Neuronal stem cell (in vitro differentiated cells): ENCODE data around the gene HBQ1.

Experiments
- DNase-seq: peaks from one replicate; pipeline ENCODE4 v3.0.0-alpha.2; 2013; ENCODE audit warnings: low spot score
- H2AFZ ChIP-seq: one replicate; pipeline ENCODE4 v1.6.1; 2013; ENCODE audit warnings: mild to moderate bottlenecking, low read length, inconsistent platforms
- H2AK5ac ChIP-seq: 2 replicates; pipeline ENCODE4 v1.6.1; 2013; ENCODE audit warnings: low read depth, mild to moderate bottlenecking, inconsistent platforms, low read length, moderate library complexity, mixed read lengths
- H2BK120ac ChIP-seq: 2 replicates; pipeline ENCODE4 v1.6.1; 2013; ENCODE audit warnings: low read depth, mild to moderate bottlenecking, inconsistent platforms, low read length, moderate library complexity, mixed read lengths
- H2BK12ac ChIP-seq: one replicate; pipeline ENCODE4 v1.6.1; 2013; ENCODE audit warnings: low read length, inconsistent platforms
- H2BK15ac ChIP-seq: 2 replicates; pipeline ENCODE4 v1.6.1; 2013; ENCODE audit warnings: mild to moderate bottlenecking, low read length, inconsistent platforms, mixed read lengths
- H2BK5ac ChIP-seq: one replicate; pipeline ENCODE4 v1.6.1; 2013; ENCODE audit warnings: inconsistent platforms, mild to moderate bottlenecking, low read length, moderate library complexity
- H3K14ac ChIP-seq: one replicate; pipeline ENCODE4 v1.6.1; 2013; ENCODE audit warnings: low read length, inconsistent platforms
- H3K18ac ChIP-seq: 2 replicates; pipeline ENCODE4 v1.6.1; 2013; ENCODE audit warnings: low read length, inconsistent platforms
- H3K23ac ChIP-seq: 2 replicates; pipeline ENCODE4 v1.6.1; 2013; ENCODE audit warnings: low read depth, mild to moderate bottlenecking, mixed read lengths, low read length, inconsistent platforms; ENCODE audit not compliant: poor library complexity
- H3K27ac ChIP-seq: replicated peaks from 3 replicates; pipeline ENCODE4 v1.5.1; 2013; ENCODE audit warnings: low read length, inconsistent platforms
- H3K27me3 ChIP-seq, 3 experiments: 2 replicates each; pipeline ENCODE4 v1.6.1; 2013; ENCODE audit warnings: low read length in 3 of 3, mild to moderate bottlenecking in 2 of 3, inconsistent platforms in 1 of 3, low read depth in 1 of 3, mixed read lengths in 1 of 3, moderate library complexity in 1 of 3; ENCODE audit not compliant: control insufficient read depth in 3 of 3, insufficient read depth in 3 of 3
- H3K36me3 ChIP-seq, 2 donors: replicated peaks in 1 of 2; 2 replicates each; pipeline ENCODE4 v1.6.1; 2013; ENCODE audit warnings: low read length in 2 of 2; ENCODE audit not compliant: control insufficient read depth in 2 of 2, insufficient read depth in 2 of 2
- H3K4ac ChIP-seq: 2 replicates; pipeline ENCODE4 v1.6.1; 2013; ENCODE audit warnings: inconsistent platforms, mild to moderate bottlenecking, low read length, moderate library complexity
- H3K4me1 ChIP-seq, 2 donors: 1 replicate in 1 of 2; 2 replicates in 1 of 2; pipeline ENCODE4 v1.6.1; 2013; ENCODE audit warnings: low read length in 2 of 2, low read depth in 1 of 2; ENCODE audit not compliant: control insufficient read depth in 2 of 2, insufficient read depth in 1 of 2
- H3K4me2 ChIP-seq: one replicate; pipeline ENCODE4 v1.6.1; 2013; ENCODE audit warnings: mild to moderate bottlenecking, low read length, inconsistent platforms; ENCODE audit not compliant: insufficient read depth, poor library complexity, severe bottlenecking
- H3K4me3 ChIP-seq, 2 donors: 2 replicates each; pipeline ENCODE4 v1.5.1; 2013; ENCODE audit warnings: low read length in 2 of 2, mild to moderate bottlenecking in 2 of 2, inconsistent platforms in 1 of 2, moderate library complexity in 1 of 2
- H3K79me1 ChIP-seq: one replicate; pipeline ENCODE4 v1.6.1; 2013; ENCODE audit warnings: low read depth, mild to moderate bottlenecking, inconsistent platforms, low read length, moderate library complexity
- H3K9ac ChIP-seq: one replicate; pipeline ENCODE4 v1.6.1; 2013; ENCODE audit warnings: mild to moderate bottlenecking, low read depth, low read length, inconsistent platforms; ENCODE audit not compliant: poor library complexity
- H3K9me3 ChIP-seq, 2 donors: replicated peaks in 1 of 2; 2 replicates each; pipeline versions ENCODE3 to v1.6.1; 2013; ENCODE audit warnings: low read length in 2 of 2, mild to moderate bottlenecking in 2 of 2, inconsistent platforms in 1 of 2, low read depth in 1 of 2, mixed read lengths in 1 of 2, moderate library complexity in 1 of 2; ENCODE audit not compliant: control insufficient read depth in 2 of 2, insufficient read depth in 1 of 2
- H4K8ac ChIP-seq: one replicate; pipeline ENCODE4 v1.6.1; 2013; ENCODE audit warnings: low read depth, mild to moderate bottlenecking, inconsistent platforms, low read length, moderate library complexity
- H4K91ac ChIP-seq: one replicate; pipeline ENCODE4 v1.6.1; 2013; ENCODE audit warnings: low read length, low read depth, mild to moderate bottlenecking, inconsistent platforms; ENCODE audit not compliant: poor library complexity
- WGBS, 2 donors: extraction: QIAGEN DNeasy Blood & Tissue Kit; methylation state at CpG; one replicate each; pipeline ENCODE4 v1.1.7; 2013; ENCODE audit warnings: missing lambda C conversion rate in 2 of 2, mixed read lengths in 1 of 2; ENCODE audit not compliant: insufficient read length in 2 of 2, insufficient replicate concordance in 1 of 2; ENCODE audit errors: extremely low coverage in 2 of 2; 5-methylcytosine and 5-hydroxymethylcytosine counted together

HBQ1 gene

GRCh38 chr16:193441-193840, 13.2 kb downstream of the HBQ1 start:
- H4K91ac ChIP-seq = no peak overlapping the region
- H3K4me2 ChIP-seq = no peak overlapping the region
- no peak overlapping the region for H3K9ac ChIP-seq
- no peak overlapping the region for H2BK5ac ChIP-seq
- no peak overlapping the region for H2BK120ac ChIP-seq
- H3K9me3 ChIP-seq = peaks cover 0 to 2% of the 10 kb centered on the region in 2 donors
- no peak overlapping the region for H4K8ac ChIP-seq
- no peak overlapping the region for H2AFZ ChIP-seq
- no peak for DNase-seq
- H3K36me3 ChIP-seq = peaks cover 70 to 99% of the 10 kb centered on the region in 2 donors
- H3K14ac ChIP-seq = no peak overlapping the region
- H3K4me1 ChIP-seq = no peaks in the 10 kb centered on the region
- no peak overlapping the region for H3K18ac ChIP-seq
- no peak overlapping the region for H3K27ac ChIP-seq
- H3K4me3 ChIP-seq = no peak overlapping the region
- H2BK12ac ChIP-seq = no peak overlapping the region
- no peak overlapping the region for H2BK15ac ChIP-seq
- peaks cover 6% of the 10 kb centered on the region for H3K79me1 ChIP-seq
- H2AK5ac ChIP-seq = no peak overlapping the region
- H3K4ac ChIP-seq = no peak overlapping the region
- WGBS, 2 donors = no CpG with 5 or more reads among the region's 15 CpGs
- H3K23ac ChIP-seq = no peak overlapping the region
- H3K27me3 ChIP-seq = peaks cover 0 to 2% (median 0%) of the 10 kb centered on the region in 3 experiments

- H3K9me3 ChIP-seq = peaks cover 0 to 2% of the 10 kb centered on the region in 2 donors
- no peak overlapping the region for H3K4me2 ChIP-seq
- H3K36me3 ChIP-seq = peaks cover 67 to 99% of the 10 kb centered on the region in 2 donors
- H2BK5ac ChIP-seq = no peak overlapping the region
- H3K9ac ChIP-seq = no peak overlapping the region
- no peak overlapping the region for H3K23ac ChIP-seq
- H2BK15ac ChIP-seq = no peak overlapping the region
- H2BK12ac ChIP-seq = no peak overlapping the region
- no peaks in the 10 kb centered on the region for H3K4me1 ChIP-seq
- no peak for DNase-seq
- H3K14ac ChIP-seq = no peak overlapping the region
- no peak overlapping the region for H3K18ac ChIP-seq
- H4K91ac ChIP-seq = no peak overlapping the region
- H3K4me3 ChIP-seq = no peak overlapping the region
- H3K79me1 ChIP-seq = peaks cover 6% of the 10 kb centered on the region
- no CpG with 5 or more reads among the region's 6 CpGs for WGBS, 2 donors
- H3K4ac ChIP-seq = no peak overlapping the region
- H2AFZ ChIP-seq = no peak overlapping the region
- no peak overlapping the region for H3K27ac ChIP-seq
- no peak overlapping the region for H2AK5ac ChIP-seq
- no peak overlapping the region for H2BK120ac ChIP-seq
- peaks cover 0 to 2% (median 0%) of the 10 kb centered on the region in 3 experiments for H3K27me3 ChIP-seq
- H4K8ac ChIP-seq = no peak overlapping the region
Observed at GRCh38 chr16:194516-194915, 14.3 kb downstream of the HBQ1 start.

- H3K9ac ChIP-seq = no peak overlapping the region
- WGBS, 2 donors = no CpG with 5 or more reads among the region's 5 CpGs
- H3K27me3 ChIP-seq = no peaks in the 10 kb centered on the region
- H3K23ac ChIP-seq = no peak overlapping the region
- H2BK15ac ChIP-seq = no peak overlapping the region
- no peaks in the 10 kb centered on the region for H3K4me1 ChIP-seq
- no peak overlapping the region for H4K8ac ChIP-seq
- H3K27ac ChIP-seq = no peak overlapping the region
- no peak overlapping the region for H3K18ac ChIP-seq
- no peak overlapping the region for H3K4me3 ChIP-seq
- H3K4me2 ChIP-seq = no peak overlapping the region
- H2BK12ac ChIP-seq = no peak overlapping the region
- no peak overlapping the region for H4K91ac ChIP-seq
- no peak overlapping the region for H2AK5ac ChIP-seq
- H2AFZ ChIP-seq = no peak overlapping the region
- H3K79me1 ChIP-seq = peaks cover 4% of the 10 kb centered on the region
- no peak for DNase-seq
- no peak overlapping the region for H3K14ac ChIP-seq
- H3K4ac ChIP-seq = no peak overlapping the region
- peaks cover 39 to 96% of the 10 kb centered on the region in 2 donors for H3K36me3 ChIP-seq
- no peak overlapping the region for H2BK5ac ChIP-seq
- H2BK120ac ChIP-seq = no peak overlapping the region
- no peaks in the 10 kb centered on the region for H3K9me3 ChIP-seq
Observed at GRCh38 chr16:200388-200787, 20.1 kb downstream of the HBQ1 start.

GRCh38 chr16:203246-203645, 23.0 kb downstream of the HBQ1 start:
- no peak overlapping the region for H3K4me2 ChIP-seq
- H3K36me3 ChIP-seq = peaks cover 37 to 96% of the 10 kb centered on the region in 2 donors
- H2AFZ ChIP-seq = no peak overlapping the region
- H3K4ac ChIP-seq = no peak overlapping the region
- no peak overlapping the region for H2BK120ac ChIP-seq
- WGBS, 2 donors = no CpG with 5 or more reads among the region's 4 CpGs
- no peak overlapping the region for H3K27ac ChIP-seq
- H4K8ac ChIP-seq = no peak overlapping the region
- no peak overlapping the region for H3K14ac ChIP-seq
- H2BK5ac ChIP-seq = no peak overlapping the region
- H3K4me1 ChIP-seq = no peaks in the 10 kb centered on the region
- no peak for DNase-seq
- H2BK15ac ChIP-seq = no peak overlapping the region
- H4K91ac ChIP-seq = no peak overlapping the region
- H3K4me3 ChIP-seq = no peak overlapping the region
- H3K9ac ChIP-seq = no peak overlapping the region
- no peak overlapping the region for H3K18ac ChIP-seq
- H3K9me3 ChIP-seq = no peaks in the 10 kb centered on the region
- no peak overlapping the region for H2AK5ac ChIP-seq
- no peaks in the 10 kb centered on the region for H3K27me3 ChIP-seq
- H3K79me1 ChIP-seq = peaks cover 3% of the 10 kb centered on the region
- H2BK12ac ChIP-seq = no peak overlapping the region
- H3K23ac ChIP-seq = no peak overlapping the region
